HepG2 (cell line): ENCODE results near the gene SLC22A23. TPM values are rescaled to one million over a fixed set of nuclear protein-coding genes. Genes with fewer than 3 reads are reported as not detected.

Experiments used
- AGO2 ChIP-seq: fragments of 200-400 bp; formaldehyde crosslinking; optimal IDR thresholded peaks from 2 replicates; pipeline ENCODE3; 2017; ENCODE audit warnings: mild to moderate bottlenecking, low read depth, low read length, moderate library complexity
- DNMT1 ChIP-seq: sonication (generic); formaldehyde crosslinking; IDR thresholded peaks from 2 replicates; pipeline ENCODE4 v1.5.1; 2020; ENCODE audit warnings: mild to moderate bottlenecking, missing genetic modification reagents
- DNMT3B ChIP-seq: conservative IDR thresholded peaks from 2 replicates; pipeline ENCODE4 v1.6.1; 2016; ENCODE audit warnings: missing biosample characterization, control low read depth
- FOXJ3 ChIP-seq: sonication (generic); formaldehyde crosslinking; IDR thresholded peaks from 2 replicates; pipeline ENCODE4 v1.4.0; 2020; ENCODE audit warnings: missing genetic modification reagents, mild to moderate bottlenecking, borderline replicate concordance
- GABPA ChIP-seq, 2 experiments: IDR thresholded peaks; 2 replicates each; pipeline ENCODE4 v1.6.1; 2011 to 2016; ENCODE audit warnings: low read depth in 2 of 2, low read length in 1 of 2, missing biosample characterization in 1 of 2, missing genetic modification characterization in 1 of 2
- HMG20A ChIP-seq: IDR thresholded peaks from 2 replicates; pipeline ENCODE4 v1.6.1; 2016; ENCODE audit warnings: borderline replicate concordance
- KLF6 ChIP-seq: IDR thresholded peaks from 2 replicates; pipeline ENCODE4 v1.8.0; 2016; ENCODE audit warnings: missing biosample characterization, missing genetic modification reagents
- MAFF ChIP-seq: IDR thresholded peaks from 2 replicates; pipeline ENCODE4 v1.6.1; 2011; ENCODE audit warnings: low read depth, low read length, improper control_type of control experiment
- PLRG1 ChIP-seq: fragments of 450-650 bp; conservative IDR thresholded peaks from 2 replicates; pipeline ENCODE4 v1.6.1; 2016
- POLR2A ChIP-seq, 2 experiments: IDR thresholded peaks; 2 replicates each; pipeline ENCODE4 v1.6.1; 2011; ENCODE audit warnings: low read depth in 2 of 2, low read length in 2 of 2, mild to moderate bottlenecking in 1 of 2, moderate library complexity in 1 of 2; ENCODE audit not compliant: insufficient read depth in 1 of 2
- RARA ChIP-seq: IDR thresholded peaks from 2 replicates; pipeline ENCODE4 v1.6.1; 2016; ENCODE audit warnings: missing genetic modification reagents, missing compliant biosample characterization
- SIN3A ChIP-seq: IDR thresholded peaks from 2 replicates; pipeline ENCODE4 v1.6.1; 2011; ENCODE audit warnings: low read depth, mild to moderate bottlenecking, control low read depth, low read length, borderline replicate concordance
- SRF ChIP-seq: IDR thresholded peaks from 2 replicates; pipeline ENCODE4 v1.6.1; 2011; ENCODE audit warnings: mild to moderate bottlenecking, low read depth, low read length, moderate library complexity
- TSC22D2 ChIP-seq: sonication (generic); formaldehyde crosslinking; IDR thresholded peaks from 2 replicates; pipeline ENCODE4 v1.5.1; 2020; ENCODE audit warnings: missing genetic modification reagents, mild to moderate bottlenecking, borderline replicate concordance
- ZBTB2 ChIP-seq: sonication (generic); formaldehyde crosslinking; IDR thresholded peaks from 2 replicates; pipeline ENCODE4 v1.8.0; 2022; ENCODE audit warnings: low read depth, missing genetic modification reagents
- ZC3H4 ChIP-seq: sonication (generic); formaldehyde crosslinking; IDR thresholded peaks from 2 replicates; pipeline ENCODE4 v1.4.0; 2020; ENCODE audit warnings: missing genetic modification reagents, borderline replicate concordance
- ZMYM2 ChIP-seq: sonication (generic); formaldehyde crosslinking; IDR thresholded peaks from 2 replicates; pipeline ENCODE4 v1.8.0; 2022; ENCODE audit warnings: mild to moderate bottlenecking, missing genetic modification reagents
- ZNF274 ChIP-seq: sonication (generic); formaldehyde crosslinking; IDR thresholded peaks from 2 replicates; pipeline ENCODE4 v1.5.1; 2020; ENCODE audit warnings: mild to moderate bottlenecking, missing genetic modification reagents
- ZNF530 ChIP-seq: sonication (generic); formaldehyde crosslinking; IDR thresholded peaks from 2 replicates; pipeline ENCODE4 v1.5.0; 2020; ENCODE audit warnings: low read depth, mild to moderate bottlenecking, missing genetic modification reagents
- ZNF841 ChIP-seq: sonication (generic); formaldehyde crosslinking; IDR thresholded peaks from 2 replicates; pipeline ENCODE4 v1.8.1; 2023; ENCODE audit warnings: missing genetic modification reagents, borderline replicate concordance
- polyA plus RNA-seq, 8 experiments: library from polyadenylated mRNA; depleted of rRNA in 3 of 8; stranded (reverse) in 7 of 8; unstranded in 1 of 8; fragments of >200 nt; fragmentation: Illumina TruSeq in 4 of 8; extraction: Trizol in 4 of 8; gene quantifications; 2 replicates each; pipeline versions ENCODE4 v1.2.1 to v1.2.3, GENCODE V29; 2011 to 2016; ENCODE audit warnings: low read depth in 4 of 8, missing spikeins in 1 of 8, mixed read lengths in 1 of 8; ENCODE audit not compliant: insufficient read depth in 1 of 8
- total RNA-seq, 5 experiments: library from RNA; depleted of rRNA; stranded (reverse); fragments of >200 nt; fragmentation: Illumina TruSeq; extraction: Trizol; gene quantifications; 2 replicates each; pipeline ENCODE4 v1.2.3, GENCODE V29; 2016; ENCODE audit warnings: low read depth in 1 of 5
- TF ChIP-seq, protein P1 (sequence below): sonication (generic); formaldehyde crosslinking; IDR thresholded peaks from one replicate; pipeline ENCODE4 v1.5.1; 2020; ENCODE audit warnings: mild to moderate bottlenecking, missing genetic modification reagents; ENCODE audit errors: not compliant biosample characterization

Gene SLC22A23
- total and polyA plus RNA-seq, 2 of the 13 experiments (the other 11 are each of a cell fraction or from before 2014, with no cell fraction given): 11.8 to 17.5 TPM

DNA sequence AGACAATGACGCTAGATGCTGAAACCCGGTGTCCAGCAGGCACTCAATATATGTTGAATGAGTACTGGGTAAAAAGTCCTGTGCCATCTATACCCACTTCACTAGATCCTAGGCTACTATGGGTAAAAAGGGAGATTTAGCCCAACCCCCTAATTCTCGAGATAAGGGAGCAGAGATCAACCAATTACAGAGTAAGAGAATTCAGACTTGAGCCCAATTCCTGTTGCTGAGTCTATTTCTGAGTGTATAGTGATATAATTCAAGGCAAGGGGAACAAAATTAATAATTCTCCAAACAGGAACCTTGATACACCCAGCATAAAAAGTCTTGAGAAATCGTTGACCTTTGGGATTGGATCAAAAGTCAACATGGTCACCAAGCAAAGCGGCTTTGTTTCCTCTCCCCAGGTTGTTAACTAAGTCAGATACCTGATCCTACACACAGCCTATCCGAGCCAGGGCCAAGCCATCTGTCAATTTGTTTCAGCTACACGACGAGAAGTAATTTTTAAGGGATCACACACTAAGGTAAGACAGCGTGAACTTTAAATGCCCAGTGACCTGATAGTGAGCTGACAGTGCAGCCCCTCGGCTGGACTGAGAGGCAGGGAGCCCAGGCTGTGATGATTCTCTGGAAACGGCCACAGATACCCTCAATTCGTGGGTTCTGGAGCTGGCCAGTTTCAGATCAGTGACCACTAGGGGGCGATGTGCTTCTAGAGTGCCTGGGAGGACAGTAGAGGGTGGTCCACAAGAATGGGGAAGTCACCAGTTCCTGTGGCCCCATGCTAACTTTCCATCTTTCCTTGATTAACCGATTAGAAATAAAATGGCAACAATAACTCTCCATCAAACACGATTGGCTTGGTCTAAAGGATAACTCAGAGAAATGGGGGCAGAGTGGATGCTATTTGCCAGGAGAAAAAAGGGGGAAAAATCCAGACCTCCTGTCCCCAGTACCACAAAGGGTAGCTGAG is 46.2 kb downstream of the SLC22A23 start (continued):
- peak; percentile 64; the same call in 1 of the 2 replicates for TF ChIP-seq TSC22D2
- TF ChIP-seq ZNF841: no peak
- peak; percentile 63 for TF ChIP-seq RARA
- TF ChIP-seq SIN3A: peak; percentile 63; the same call in 1 of the 2 replicates
- no peak for TF ChIP-seq ZMYM2 (CRISPR knock-in tag)
- TF ChIP-seq, protein P1, sequence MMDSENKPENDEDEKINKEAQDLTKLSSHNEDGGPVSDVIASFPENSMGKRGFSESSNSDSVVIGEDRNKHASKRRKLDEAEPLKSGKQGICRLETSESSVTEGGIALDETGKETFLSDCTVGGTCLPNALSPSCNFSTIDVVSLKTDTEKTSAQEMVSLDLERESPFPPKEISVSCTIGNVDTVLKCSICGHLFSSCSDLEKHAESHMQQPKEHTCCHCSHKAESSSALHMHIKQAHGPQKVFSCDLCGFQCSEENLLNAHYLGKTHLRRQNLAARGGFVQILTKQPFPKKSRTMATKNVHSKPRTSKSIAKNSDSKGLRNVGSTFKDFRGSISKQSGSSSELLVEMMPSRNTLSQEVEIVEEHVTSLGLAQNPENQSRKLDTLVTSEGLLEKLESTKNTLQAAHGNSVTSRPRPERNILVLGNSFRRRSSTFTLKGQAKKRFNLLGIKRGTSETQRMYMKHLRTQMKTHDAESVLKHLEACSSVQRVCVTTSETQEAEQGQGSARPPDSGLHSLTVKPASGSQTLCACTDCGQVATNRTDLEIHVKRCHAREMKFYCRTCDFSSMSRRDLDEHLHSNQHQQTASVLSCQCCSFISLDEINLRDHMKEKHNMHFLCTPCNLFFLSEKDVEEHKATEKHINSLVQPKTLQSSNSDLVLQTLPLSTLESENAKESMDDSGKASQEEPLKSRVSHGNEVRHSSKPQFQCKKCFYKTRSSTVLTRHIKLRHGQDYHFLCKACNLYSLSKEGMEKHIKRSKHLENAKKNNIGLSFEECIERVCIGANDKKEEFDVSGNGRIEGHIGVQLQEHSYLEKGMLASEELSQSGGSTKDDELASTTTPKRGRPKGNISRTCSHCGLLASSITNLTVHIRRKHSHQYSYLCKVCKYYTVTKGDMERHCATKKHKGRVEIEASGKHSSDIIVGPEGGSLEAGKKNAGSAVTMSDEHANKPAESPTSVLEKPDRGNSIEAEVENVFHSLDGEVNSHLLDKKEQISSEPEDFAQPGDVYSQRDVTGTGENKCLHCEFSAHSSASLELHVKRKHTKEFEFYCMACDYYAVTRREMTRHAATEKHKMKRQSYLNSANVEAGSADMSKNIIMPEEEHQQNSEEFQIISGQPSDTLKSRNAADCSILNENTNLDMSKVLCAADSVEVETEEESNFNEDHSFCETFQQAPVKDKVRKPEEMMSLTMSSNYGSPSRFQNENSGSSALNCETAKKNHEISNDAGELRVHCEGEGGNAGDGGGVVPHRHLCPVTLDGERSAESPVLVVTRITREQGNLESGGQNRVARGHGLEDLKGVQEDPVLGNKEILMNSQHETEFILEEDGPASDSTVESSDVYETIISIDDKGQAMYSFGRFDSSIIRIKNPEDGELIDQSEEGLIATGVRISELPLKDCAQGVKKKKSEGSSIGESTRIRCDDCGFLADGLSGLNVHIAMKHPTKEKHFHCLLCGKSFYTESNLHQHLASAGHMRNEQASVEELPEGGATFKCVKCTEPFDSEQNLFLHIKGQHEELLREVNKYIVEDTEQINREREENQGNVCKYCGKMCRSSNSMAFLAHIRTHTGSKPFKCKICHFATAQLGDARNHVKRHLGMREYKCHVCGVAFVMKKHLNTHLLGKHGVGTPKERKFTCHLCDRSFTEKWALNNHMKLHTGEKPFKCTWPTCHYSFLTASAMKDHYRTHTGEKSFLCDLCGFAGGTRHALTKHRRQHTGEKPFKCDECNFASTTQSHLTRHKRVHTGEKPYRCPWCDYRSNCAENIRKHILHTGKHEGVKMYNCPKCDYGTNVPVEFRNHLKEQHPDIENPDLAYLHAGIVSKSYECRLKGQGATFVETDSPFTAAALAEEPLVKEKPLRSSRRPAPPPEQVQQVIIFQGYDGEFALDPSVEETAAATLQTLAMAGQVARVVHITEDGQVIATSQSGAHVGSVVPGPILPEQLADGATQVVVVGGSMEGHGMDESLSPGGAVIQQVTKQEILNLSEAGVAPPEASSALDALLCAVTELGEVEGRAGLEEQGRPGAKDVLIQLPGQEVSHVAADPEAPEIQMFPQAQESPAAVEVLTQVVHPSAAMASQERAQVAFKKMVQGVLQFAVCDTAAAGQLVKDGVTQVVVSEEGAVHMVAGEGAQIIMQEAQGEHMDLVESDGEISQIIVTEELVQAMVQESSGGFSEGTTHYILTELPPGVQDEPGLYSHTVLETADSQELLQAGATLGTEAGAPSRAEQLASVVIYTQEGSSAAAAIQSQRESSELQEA (CRISPR knock-in tag): no peak
- TF ChIP-seq DNMT3B (CRISPR knock-in tag): peak; percentile 80; the same call in 1 of the 2 replicates
- no peak for TF ChIP-seq MAFF
- 0 out of 2 replicates have a peak, but pooled peaks have one; percentile 59 for TF ChIP-seq ZNF274 (CRISPR knock-in tag)
- peak; percentile 10; the same call in 1 of the 2 replicates for TF ChIP-seq HMG20A (CRISPR knock-in tag)
- TF ChIP-seq PLRG1: no peak
- no peak for TF ChIP-seq ZBTB2 (CRISPR knock-in tag)
- peak; percentile 34; the same call in 1 of the 2 replicates for TF ChIP-seq ZC3H4 (CRISPR knock-in tag)
- no peak for TF ChIP-seq AGO2
- TF ChIP-seq GABPA (IDR thresholded peaks at IDR 0.05; ENCODE audit: low read depth, low read length): no peak
- TF ChIP-seq GABPA (CRISPR knock-in tag; IDR thresholded peaks at IDR 0.05; ENCODE audit: low read depth): peak; percentile 50
- no peak for TF ChIP-seq SRF
- TF ChIP-seq FOXJ3: no peak
- TF ChIP-seq ZNF530 (CRISPR knock-in tag): no peak
- TF ChIP-seq POLR2A (IDR thresholded peaks at IDR 0.05; ENCODE audit: insufficient read depth in 1 of 2, low read depth in 2 of 2, low read length in 2 of 2): no peak
- TF ChIP-seq KLF6 (CRISPR knock-in tag): no peak; the same call in 1 of the 2 replicates
- TF ChIP-seq DNMT1 (CRISPR knock-in tag): 0 out of 2 replicates have a peak, but pooled peaks have one; percentile 56
